Measurements from ENCODE around the gene HS3ST3A1. TPM values are rescaled to one million over a fixed set of nuclear protein-coding genes. Genes with fewer than 3 reads are reported as not detected.

HS3ST3A1 gene
- total and polyA plus RNA-seq, 2 experiments from 2014 or later: 5.4 to 24.1 TPM

DNA sequence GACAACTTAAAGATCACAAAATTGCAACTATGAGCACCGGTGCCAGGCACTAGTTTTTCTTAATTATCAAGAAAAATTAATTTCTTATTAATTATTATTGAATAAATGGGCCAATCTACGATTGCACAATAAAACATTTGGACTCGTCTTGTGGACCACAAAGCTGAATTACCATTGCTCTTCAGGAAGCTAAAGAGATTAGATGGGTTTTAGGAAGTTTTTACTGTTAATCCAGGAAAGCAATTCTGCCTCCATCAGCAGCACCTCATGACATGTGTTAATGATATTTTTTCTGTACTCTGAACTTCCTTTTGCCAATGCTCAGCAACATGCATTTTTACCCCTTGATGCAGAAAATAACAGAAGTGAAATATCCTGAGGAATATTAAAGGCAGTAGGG, 37.9 kb downstream of the HS3ST3A1 start:
- ATAC-seq (no peak), DNase-seq (ENCODE audit: low spot score) (no peak)
- Histone ChIP-seq H3K4me1 (ENCODE audit: insufficient read depth) (peaks cover 11% of the 10 kb centered on the region), H3K27me3 (ENCODE audit: insufficient read depth) (no peaks in the 10 kb centered on the region), H2AFZ (no peak overlapping the region), H3K36me3 (ENCODE audit: insufficient read depth) (peaks cover 5% of the 10 kb centered on the region; the same call in 1 of the 2 replicates), H3K4me2 (no peak overlapping the region), H3F3A (replicated peaks; ENCODE audit: low read depth) (no peaks in the 10 kb centered on the region), H4K20me1 (replicated peaks; ENCODE audit: insufficient read depth) (no peaks in the 10 kb centered on the region), H3K79me2 (replicated peaks; ENCODE audit: insufficient read depth) (no peaks in the 10 kb centered on the region; the same call in 1 of the 2 replicates), H3K4me3 (no peak overlapping the region), H3K9me2 (ENCODE audit: insufficient read depth) (no peaks in the 10 kb centered on the region), H3K27ac (ENCODE audit: low read depth) (no peak overlapping the region)
- peaks cover 8% of the 10 kb centered on the region; the same call in 2 of the 3 replicates for H3K4me1 Mint-ChIP-seq
- TF ChIP-seq, protein P1, sequence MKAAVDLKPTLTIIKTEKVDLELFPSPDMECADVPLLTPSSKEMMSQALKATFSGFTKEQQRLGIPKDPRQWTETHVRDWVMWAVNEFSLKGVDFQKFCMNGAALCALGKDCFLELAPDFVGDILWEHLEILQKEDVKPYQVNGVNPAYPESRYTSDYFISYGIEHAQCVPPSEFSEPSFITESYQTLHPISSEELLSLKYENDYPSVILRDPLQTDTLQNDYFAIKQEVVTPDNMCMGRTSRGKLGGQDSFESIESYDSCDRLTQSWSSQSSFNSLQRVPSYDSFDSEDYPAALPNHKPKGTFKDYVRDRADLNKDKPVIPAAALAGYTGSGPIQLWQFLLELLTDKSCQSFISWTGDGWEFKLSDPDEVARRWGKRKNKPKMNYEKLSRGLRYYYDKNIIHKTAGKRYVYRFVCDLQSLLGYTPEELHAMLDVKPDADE (IDR thresholded peaks at IDR 0.05): no peak
- TF ChIP-seq, protein P2, sequence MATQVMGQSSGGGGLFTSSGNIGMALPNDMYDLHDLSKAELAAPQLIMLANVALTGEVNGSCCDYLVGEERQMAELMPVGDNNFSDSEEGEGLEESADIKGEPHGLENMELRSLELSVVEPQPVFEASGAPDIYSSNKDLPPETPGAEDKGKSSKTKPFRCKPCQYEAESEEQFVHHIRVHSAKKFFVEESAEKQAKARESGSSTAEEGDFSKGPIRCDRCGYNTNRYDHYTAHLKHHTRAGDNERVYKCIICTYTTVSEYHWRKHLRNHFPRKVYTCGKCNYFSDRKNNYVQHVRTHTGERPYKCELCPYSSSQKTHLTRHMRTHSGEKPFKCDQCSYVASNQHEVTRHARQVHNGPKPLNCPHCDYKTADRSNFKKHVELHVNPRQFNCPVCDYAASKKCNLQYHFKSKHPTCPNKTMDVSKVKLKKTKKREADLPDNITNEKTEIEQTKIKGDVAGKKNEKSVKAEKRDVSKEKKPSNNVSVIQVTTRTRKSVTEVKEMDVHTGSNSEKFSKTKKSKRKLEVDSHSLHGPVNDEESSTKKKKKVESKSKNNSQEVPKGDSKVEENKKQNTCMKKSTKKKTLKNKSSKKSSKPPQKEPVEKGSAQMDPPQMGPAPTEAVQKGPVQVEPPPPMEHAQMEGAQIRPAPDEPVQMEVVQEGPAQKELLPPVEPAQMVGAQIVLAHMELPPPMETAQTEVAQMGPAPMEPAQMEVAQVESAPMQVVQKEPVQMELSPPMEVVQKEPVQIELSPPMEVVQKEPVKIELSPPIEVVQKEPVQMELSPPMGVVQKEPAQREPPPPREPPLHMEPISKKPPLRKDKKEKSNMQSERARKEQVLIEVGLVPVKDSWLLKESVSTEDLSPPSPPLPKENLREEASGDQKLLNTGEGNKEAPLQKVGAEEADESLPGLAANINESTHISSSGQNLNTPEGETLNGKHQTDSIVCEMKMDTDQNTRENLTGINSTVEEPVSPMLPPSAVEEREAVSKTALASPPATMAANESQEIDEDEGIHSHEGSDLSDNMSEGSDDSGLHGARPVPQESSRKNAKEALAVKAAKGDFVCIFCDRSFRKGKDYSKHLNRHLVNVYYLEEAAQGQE (IDR thresholded peaks at IDR 0.05; ENCODE audit: unreplicated experiment): no peak
- no peak overlapping the region for H3K4me3 Mint-ChIP-seq
- H3K9me3 Mint-ChIP-seq: peaks cover 17% of the 10 kb centered on the region
- H3K27me3 Mint-ChIP-seq (ENCODE audit: insufficient read depth, low read depth, poor library complexity): peaks cover 1% of the 10 kb centered on the region
- peaks cover 22% of the 10 kb centered on the region for H3K36me3 Mint-ChIP-seq (ENCODE audit: low read depth)
- no peak overlapping the region for H3K27ac Mint-ChIP-seq

GRCh38 chr17:13562271-13562800, 39.4 kb downstream of the HS3ST3A1 start:
- Histone ChIP-seq H4K20me1 (replicated peaks; ENCODE audit: insufficient read depth) (no peaks in the 10 kb centered on the region), H3K4me3 (no peak overlapping the region), H3K27me3 (ENCODE audit: insufficient read depth) (no peaks in the 10 kb centered on the region), H3K79me2 (replicated peaks; ENCODE audit: insufficient read depth) (no peaks in the 10 kb centered on the region), H3K27ac (ENCODE audit: low read depth) (no peak overlapping the region), H3K9me2 (ENCODE audit: insufficient read depth) (no peaks in the 10 kb centered on the region), H3K4me1 (ENCODE audit: insufficient read depth) (peaks cover 8% of the 10 kb centered on the region; the same call in 1 of the 2 replicates), H3F3A (replicated peaks; ENCODE audit: low read depth) (no peaks in the 10 kb centered on the region), H2AFZ (no peak overlapping the region), H3K36me3 (ENCODE audit: insufficient read depth) (peaks cover under 1% of the 10 kb centered on the region; the same call in 1 of the 2 replicates), H3K4me2 (no peak overlapping the region)
- Mint-ChIP-seq H3K4me1 (peaks cover 8% of the 10 kb centered on the region; the same call in 2 of the 3 replicates), H3K4me3 (no peak overlapping the region), H3K36me3 (ENCODE audit: low read depth) (peaks cover 14% of the 10 kb centered on the region), H3K27ac (no peak overlapping the region), H3K9me3 (peaks cover 13% of the 10 kb centered on the region), H3K27me3 (ENCODE audit: insufficient read depth, low read depth, poor library complexity) (no peaks in the 10 kb centered on the region)
- no peak for DNase-seq (ENCODE audit: low spot score)
- no peak for TF ChIP-seq CREB1 (CRISPR knock-in tag; IDR thresholded peaks at IDR 0.05; ENCODE audit: low read depth)
- TF ChIP-seq ZNF331 (CRISPR knock-in tag; IDR thresholded peaks at IDR 0.05; ENCODE audit: low read depth): no peak
- no peak for TF ChIP-seq EZH2 (IDR thresholded peaks at IDR 0.05; ENCODE audit: low read depth, unreplicated experiment)
- TF ChIP-seq STAT1 (IDR thresholded peaks at IDR 0.05; ENCODE audit: unreplicated experiment): no peak
- TF ChIP-seq, protein P2 (IDR thresholded peaks at IDR 0.05; ENCODE audit: unreplicated experiment): no peak
- TF ChIP-seq, protein P1 (IDR thresholded peaks at IDR 0.05): no peak
- no peak for TF ChIP-seq EZH2phosphoT487 (IDR thresholded peaks at IDR 0.05; ENCODE audit: unreplicated experiment)
- no peak for TF ChIP-seq CTCF (conservative IDR thresholded peaks at IDR 0.05; ENCODE audit: low read depth in 2 of 2)
- no peak for TF ChIP-seq JUNB (IDR thresholded peaks at IDR 0.05; ENCODE audit: unreplicated experiment)
- no peak for TF ChIP-seq ZNF114 (CRISPR knock-in tag; IDR thresholded peaks at IDR 0.05)
- no peak for ATAC-seq
